GM19099 (cell line): ENCODE results near the gene ENPP3.

Source experiments
- POLR2A ChIP-seq: IDR thresholded peaks from 3 replicates; pipeline ENCODE4 v1.6.1; 2011; ENCODE audit warnings: low read depth; ENCODE audit not compliant: insufficient read length; ENCODE audit errors: extremely low read depth

ENPP3 gene

DNA sequence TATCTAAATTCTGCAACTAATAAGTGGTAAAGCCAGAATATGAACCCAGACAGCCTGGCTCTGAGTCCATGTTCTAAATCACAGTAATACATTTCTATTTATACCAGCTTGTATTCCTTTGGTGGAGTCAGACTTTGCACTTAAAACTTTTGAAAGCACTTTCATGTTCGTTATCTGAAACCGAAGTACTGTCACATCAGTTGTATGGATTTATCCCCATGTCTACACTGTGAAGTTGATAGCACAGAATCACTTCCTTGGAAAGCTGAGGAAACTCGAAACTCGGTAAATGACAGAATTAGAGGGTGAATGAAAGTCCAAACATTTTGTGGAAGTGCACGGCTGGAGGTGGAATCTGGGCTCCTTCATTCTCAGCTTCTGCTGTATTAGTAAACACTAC, 102.0 kb downstream of the ENPP3 start:
- TF ChIP-seq POLR2A = no peak

GRCh38 chr6:131740161-131740560, 103.1 kb downstream of the ENPP3 start:
- TF ChIP-seq POLR2A = no peak

- TF ChIP-seq POLR2A = no peak
Measured at GRCh38 chr6:131741688-131742393, 104.7 kb downstream of the ENPP3 start.

DNA sequence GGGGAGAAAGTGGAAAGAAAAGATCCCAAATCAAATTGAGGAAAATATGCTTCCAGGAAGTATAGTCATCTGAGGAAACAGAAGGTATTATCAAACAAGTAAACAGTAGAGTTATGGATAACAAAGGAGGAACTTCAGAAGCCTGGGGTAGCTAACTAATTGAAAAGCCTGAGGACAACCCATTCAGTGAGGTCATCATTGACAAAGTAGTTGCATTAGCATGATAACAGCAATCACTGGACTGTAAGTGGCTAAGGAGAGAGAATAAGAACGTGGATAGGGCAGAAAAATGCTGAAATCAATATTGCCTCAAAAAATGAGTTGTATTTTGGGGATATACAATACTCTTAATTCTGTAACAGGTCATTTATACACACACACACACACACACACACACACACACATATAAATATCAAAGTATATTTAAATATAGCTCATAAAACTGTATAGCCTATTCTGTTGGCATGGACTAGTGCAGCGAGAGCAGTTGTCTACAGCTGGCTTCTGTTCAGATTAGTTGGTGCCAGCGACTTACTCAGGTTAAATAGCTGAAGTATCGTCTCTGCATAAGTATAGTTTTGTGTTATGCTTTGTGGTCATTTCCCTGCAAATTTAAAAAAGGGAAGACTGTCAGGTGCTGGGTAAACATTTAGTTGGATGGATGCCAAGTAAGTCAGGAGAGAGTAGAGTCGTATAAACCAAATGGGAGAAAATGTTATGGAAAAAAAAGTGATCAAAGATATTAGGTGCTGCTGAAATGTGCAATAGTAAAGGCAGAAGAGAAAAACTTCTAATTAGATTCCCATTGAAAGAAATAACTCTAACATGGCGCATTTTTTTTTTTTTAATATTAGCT, 107.6 kb downstream of the ENPP3 start:
- no peak for TF ChIP-seq POLR2A

GRCh38 chr6:131745476-131745875, 108.4 kb downstream of the ENPP3 start:
- TF ChIP-seq POLR2A = no peak

GRCh38 chr6:131747821-131748353, 110.8 kb downstream of the ENPP3 start:
- no peak for TF ChIP-seq POLR2A

- no peak for TF ChIP-seq POLR2A
Measured at GRCh38 chr6:131749023-131749422, 111.9 kb downstream of the ENPP3 start.

GRCh38 chr6:131754088-131754487, 117.0 kb downstream of the ENPP3 start:
- TF ChIP-seq POLR2A = no peak

DNA sequence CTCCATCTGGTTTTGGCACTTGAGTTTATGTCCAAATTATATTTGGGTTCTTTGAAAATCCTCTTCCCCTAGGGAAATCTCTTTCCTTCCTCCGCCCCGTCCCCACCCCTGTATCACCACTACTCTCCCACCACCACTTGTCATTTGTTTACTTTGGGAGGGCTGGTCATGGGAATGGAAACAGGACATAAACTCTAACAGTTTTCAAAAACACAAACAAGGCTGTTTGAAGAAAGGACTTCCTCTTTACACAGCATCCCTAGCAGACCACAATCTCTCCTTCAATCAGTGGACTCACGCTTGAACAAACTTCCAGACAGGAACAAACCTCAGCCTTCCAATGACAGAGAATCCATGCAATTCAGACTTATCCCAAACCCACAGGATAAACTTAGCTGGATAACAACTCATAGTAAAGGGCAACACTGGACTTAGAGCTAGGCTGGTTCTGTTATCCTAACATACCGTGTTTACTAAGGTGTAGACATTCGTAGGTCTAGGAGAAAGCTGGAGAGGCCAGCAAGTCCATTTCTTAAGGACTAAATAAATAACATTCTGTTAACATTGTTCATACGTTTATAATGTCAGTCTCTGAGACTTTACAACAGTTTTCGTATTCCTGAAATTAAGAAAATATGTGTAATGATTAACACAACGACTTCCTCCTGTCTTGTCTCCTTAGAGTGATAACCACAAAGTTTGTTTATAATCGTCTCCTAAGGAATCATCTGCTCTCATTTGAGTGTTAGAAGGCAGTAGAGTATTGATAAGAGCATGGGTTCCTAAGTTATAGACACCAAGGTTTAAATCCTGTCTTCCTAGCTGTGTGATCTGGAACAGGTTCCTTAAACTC, 117.8 kb downstream of the ENPP3 start:
- no peak for TF ChIP-seq POLR2A

DNA sequence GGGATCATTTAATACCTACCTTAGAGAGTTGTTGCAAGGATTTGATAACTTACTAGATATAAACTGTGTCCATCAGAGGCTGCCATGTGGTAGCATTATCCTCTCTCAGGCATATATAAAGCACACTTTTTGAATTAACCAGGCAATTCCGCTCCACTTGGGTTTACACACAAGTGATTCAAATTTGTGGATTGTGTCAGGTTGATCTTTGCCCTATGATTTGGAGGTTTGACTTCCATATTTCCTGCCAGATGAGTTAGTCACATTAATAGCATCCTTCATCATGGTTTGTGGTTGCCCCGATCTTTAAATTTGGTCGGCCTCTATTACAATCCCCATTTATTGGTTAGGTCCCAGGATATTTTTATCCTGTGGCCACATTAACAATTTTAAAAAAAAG, 118.5 kb downstream of the ENPP3 start:
- TF ChIP-seq POLR2A = no peak

GRCh38 chr6:131756039-131756438, 118.9 kb downstream of the ENPP3 start:
- TF ChIP-seq POLR2A = no peak

- no peak for TF ChIP-seq POLR2A
Measured at GRCh38 chr6:131758920-131759319, 121.8 kb downstream of the ENPP3 start.

DNA sequence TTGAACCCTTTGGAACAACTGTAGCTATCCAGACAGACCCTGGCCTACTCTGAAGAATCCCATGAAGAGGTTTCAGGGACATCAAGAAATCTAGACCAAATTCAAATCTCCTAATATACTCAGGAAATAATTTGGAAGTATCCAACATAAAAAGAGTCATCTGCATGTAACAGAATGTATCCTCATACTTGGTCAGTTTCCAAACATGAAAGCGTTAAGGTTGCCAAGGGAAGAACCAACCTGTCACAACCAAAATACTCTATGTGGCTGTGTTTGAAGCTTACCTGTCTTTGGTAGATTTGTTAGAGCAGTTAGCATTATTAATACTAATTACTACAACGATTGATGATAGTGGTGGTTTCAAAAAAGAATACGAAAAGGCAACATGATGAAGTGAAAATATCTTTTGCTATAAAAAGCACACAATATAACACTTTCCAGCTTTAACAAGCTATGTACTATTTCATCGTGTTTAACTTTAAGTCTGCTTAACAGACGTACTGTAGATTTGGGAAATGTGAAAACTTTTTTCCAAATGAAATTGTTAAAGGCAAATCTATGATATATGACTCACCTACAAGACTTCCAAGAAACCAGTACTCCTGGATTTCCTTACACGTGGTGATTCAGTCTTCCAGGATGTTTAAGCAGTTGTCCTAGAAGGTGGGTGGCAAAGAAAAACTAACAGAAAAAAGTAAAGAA, 124.1 kb downstream of the ENPP3 start:
- no peak for TF ChIP-seq POLR2A

DNA sequence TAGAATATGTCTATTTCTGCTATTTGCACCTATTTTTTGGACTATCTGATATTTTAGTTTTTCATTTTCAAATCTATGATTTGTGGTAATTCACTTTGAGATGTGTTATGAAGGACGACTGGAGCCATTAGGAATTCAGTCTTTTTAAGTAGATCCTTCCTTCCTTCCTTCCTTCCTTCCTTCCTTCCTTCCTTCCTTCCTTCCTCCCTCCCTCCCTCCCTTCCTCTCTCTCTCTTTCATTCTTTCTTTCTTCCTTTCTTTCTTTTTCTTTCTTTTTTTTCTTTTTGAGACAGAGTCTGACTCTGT, 124.6 kb downstream of the ENPP3 start:
- TF ChIP-seq POLR2A = no peak

- TF ChIP-seq POLR2A = no peak
Measured at GRCh38 chr6:131762984-131763383, 125.9 kb downstream of the ENPP3 start.

- no peak for TF ChIP-seq POLR2A
Measured at GRCh38 chr6:131763749-131764148, 126.6 kb downstream of the ENPP3 start.
